NCI-H748 (cell line): ENCODE data around the gene VCPKMT.

Source experiments
- DNase-seq: peaks from one replicate; lab custom pipeline; 2025; ENCODE audit not compliant: unreplicated experiment; lab: John Stamatoyannopoulos, UW

The VCPKMT gene

DNA sequence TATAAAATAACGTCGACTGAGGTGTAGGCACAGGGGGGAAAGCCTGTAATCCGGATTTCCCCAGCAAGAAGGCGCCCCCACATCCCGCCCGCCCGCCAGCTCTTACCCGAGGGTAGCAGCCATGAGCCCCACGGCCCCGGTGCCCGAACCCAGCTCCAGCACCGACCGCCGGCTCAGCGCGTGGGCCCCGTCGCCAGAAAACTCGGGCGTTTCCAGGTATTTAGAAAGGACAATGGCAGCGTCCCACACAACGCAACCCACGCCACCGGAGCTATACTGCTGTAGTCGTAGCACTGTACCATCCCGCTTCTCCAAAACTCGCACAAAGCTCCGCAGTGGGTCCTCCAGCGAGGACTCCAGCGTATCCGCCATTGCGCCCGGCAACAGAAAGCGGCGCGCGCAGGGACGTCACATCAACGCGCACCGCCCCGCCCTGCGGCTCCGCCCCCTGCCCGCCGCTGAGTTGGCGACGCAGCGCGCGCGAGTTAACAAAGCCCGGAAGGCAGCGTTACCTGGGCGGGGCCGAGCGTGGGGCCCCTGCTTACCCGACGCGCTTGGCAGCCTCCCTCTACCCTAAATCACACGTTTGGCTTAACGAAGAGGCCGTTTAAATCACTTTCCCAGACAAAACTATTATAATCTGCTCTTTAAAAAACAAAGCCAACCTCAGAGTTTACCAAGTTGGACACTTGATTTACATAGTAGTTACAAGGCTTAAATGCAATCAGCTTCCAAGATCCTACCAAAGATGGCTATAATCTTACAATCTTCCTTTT, at the start of gene VCPKMT:
Gene VCPKMT, minus strand, starts transcription at position 392 of the 776 bp plus-strand sequence. Its CDS starts 20 bp downstream, at position 372.
- DNase-seq, result peak; percentile 96

DNA sequence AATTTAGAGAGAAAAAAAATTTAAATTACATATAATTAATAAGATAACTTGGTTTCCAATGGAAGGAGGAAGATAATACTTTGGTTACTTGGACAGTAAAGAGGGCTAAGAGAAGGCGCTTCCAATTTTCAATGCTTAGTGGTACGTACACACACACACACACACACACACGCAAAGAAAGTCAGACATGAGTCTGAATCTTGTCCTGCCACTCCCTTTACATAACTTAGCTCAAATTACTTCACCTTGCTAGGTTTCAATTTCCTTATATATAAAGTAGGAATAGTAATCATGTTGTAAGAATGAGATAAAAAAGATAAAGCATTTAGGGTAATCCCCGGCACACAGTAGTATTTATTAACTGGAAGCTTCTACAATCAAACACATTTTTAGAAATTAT, 39.7 kb upstream of the VCPKMT start:
- no peak for DNase-seq

DNA sequence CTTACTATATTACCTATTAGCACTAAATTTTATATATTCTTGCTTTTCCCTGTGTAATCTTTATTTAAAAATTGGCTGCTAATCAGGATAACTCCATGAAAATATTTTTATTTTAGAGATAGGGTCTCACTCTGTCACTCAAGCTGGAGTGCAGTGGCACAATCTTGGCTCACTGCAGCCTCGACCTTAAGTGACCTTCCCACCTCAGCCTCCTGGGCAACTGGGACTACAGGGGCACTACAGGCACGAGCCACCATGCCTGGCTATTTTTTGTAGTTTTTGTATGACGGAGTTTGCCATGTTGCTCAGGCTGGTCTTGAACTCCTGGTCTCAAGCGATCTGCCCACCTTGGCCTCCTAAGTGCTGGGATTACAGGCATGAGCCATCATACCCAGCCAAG, 32.4 kb upstream of the VCPKMT start:
- no peak for DNase-seq

DNA sequence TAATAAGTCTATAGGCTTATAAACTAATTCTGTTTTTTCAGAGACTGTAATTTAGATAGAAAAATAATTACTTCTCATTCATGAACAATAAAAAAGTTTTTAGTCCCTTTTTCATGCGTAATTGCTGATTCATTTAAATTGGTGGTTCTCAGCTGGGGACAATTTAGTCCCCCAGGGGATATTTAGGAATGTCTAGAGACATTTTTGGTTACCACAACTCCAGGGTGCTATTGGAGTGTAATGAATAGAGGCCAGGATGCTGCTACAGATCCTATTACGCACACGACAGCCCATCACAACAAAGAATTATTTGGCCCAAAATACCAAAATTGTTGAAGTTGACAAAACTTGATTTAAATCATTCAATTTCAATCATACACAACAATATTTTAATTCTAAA, 22.8 kb upstream of the VCPKMT start:
- DNase-seq, result no peak

DNA sequence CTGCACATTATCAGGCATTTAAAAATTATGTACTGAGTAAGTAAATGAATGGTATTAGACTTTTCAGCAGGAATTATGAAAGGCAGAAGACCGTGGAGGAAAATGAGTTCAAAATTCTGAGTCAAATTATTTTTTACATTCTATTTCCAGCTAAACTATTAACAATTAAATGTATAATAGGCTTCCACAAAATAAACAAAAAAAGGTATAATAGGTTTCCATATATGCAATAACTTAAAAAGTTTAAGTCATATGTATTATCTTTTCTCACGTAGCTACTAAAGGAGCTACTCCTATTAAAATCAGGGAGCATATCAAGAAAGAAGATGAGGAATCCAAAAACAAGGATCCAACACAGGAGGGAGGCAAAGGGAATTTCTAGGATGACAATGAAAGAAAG, 11.4 kb upstream of the VCPKMT start:
- DNase-seq, result no peak

DNA sequence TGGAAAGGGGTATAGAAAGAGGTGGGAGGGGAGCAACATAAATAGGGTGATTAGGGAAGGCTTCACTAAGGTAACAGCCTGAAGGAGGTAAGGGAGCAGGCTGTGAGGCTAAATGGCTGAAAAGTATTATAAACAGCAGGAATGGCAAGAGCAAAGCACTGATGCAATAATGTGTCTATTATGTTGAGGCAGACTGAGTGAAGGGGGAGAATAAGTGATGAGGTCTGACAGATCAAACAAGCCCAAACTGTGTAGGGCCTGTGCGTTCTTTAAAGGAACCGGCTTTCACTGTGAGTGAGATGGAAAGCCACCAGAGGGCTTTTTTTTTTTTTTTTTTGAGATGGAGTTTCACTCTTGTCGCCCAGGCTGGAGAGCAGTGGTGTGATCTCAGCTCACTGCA, 6.7 kb upstream of the VCPKMT start:
- DNase-seq, result no peak

DNA sequence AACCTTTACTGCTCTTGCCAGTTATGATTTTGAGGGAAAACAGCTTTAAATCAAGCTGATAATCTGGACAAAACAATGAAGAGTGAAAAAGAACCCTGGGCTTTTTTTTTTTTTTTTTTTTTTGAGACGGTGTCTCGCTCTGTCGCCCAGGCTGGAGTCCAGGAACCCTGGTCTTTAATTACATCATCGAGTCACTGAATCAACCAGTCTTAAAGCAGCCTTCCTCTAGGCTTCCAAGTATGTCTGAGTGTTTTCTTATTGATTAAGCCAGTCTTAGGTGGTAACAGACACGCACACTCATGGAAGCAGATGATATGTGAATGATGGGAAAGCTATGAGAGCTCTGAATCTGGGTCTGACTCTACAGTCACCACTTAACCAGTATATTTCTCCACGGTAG, 5.9 kb upstream of the VCPKMT start:
- no peak for DNase-seq

DNA sequence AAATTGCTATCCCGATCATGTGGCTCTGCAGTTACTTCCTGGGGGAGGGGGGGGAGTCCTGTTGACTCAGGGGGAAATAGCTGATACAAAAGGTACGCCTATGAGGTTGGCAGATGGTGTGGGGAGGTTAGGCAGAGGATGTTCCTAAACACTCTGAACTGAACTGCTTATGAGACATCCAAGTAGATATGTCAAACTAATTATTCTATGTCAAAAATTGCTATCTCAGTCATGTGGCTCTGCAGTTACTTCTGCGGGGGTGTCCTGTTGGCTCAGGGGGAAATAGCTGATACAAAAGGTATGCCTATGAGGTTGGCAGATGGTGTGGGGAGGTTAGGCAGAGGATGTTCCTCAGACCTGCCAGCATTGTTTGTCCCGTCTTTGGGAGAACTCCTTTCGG, 5.1 kb upstream of the VCPKMT start:
- no peak for DNase-seq

DNA sequence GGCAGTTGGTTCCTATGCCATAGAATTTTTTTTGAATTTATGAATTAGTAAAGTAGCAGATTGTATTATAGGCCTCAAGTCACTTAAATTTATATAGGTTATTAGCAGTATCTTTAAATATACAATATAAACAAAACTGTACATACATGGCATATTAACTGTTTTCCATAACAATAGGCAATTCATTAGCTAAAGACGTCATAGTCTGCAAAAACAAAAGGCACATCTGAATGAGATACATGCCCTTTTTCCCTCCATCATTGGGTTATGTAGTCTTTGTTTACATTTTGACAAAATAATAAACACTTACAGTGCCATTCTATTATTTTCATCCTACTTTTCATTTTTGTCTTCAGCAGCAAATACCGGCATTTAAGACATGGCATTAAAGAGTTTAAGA, 1.1 kb upstream of the VCPKMT start:
- DNase-seq, result no peak

DNA sequence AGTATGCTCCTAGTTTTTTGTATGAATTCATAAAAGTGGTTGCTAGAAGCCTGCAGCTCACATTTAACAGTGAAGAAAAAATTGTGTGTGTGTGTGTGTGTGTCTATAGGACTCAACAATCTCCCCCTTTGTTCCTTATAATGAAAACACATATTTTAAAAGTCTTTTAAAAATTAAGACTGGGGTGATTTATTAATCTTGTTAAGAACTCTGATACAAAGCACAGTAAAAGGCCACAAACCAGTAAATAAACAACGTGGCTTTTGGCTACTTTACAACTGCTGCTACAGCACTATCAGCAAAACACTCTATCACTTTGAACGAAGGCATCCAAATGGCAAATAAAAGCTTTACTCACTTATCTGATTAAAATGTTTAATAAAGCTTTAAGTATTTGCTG, 594 bp upstream of the VCPKMT start:
- DNase-seq, result no peak

DNA sequence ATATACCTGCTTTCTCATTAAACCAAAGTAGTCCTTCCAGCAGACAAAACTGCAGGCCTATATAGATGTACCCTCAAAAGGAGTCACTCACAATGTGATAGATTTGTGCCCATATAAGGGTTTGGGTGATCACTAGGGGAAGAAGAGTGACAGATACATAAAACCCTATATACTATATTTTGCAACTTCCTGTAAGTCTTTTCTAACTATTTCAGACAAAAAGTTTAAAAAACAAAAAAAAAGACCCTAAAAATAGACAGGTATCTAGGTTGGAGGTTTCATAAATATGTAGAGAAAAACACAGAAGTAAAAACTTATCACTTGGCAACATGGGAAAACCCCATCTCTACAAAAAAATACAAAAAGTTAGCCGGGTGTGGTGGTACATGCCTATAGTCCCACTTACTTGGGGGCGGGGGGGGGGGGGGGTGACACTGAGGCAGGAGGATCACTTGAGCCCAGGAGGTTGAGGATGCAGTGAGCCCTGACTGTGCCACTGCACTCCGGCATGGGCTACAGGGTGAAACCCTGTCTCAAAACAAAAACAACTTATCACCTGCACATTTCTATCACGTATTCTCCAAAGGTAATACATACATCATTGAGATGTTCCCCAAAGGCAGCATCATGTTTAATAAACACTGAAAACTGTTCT, 2.9 kb downstream of the VCPKMT start:
- DNase-seq, result no peak

DNA sequence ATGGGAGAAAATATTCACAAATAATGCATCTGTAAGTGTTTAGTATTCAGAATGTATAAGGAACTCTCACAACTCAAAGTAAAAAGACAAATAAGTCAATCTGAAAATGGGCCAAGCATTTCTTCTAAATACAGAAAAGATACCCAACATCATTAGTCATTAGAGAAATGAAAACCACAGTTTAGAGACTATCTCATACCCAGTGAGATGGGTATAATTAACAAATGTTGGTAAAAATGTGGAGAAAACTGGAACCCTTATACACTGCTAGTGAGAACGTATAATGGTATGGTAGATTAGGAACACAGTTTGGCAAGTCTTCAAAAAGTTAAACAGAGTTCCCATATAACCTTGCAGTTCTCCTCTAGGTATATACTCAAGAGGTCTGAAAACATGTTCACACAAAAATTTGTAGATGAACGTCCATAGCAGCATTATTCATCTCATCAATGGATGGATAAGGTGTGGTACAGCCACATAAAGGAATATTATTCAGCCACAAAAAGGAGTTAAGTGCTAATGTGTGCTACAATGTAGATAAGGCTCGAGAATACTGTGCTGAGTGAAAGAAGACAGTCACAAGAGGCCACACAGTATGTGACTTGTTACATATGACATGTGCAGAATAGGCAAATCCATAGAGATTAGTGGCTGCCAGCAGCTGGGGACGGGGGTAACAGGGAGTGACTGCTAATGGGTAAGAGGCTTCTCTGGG, 5.9 kb downstream of the VCPKMT start:
- no peak for DNase-seq

DNA sequence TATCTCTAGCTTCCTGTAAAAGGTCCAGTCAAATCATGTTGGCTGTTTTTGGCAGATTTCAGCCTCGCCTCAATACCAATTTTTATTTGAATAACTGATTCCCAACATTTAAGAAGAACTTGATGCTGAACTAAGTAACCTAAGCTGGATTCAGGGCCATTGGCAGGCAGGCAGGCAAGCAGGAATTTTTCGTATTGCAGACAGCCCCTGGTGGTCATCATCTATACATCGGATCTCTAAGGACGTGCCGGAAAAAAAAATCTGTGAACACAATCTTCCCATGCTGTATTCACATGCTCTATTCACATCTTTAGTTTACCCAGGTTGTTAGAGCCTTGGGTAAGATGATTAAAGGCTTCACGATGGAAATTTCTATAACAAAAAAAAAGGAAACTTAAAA, 7.0 kb downstream of the VCPKMT start:
- no peak for DNase-seq

DNA sequence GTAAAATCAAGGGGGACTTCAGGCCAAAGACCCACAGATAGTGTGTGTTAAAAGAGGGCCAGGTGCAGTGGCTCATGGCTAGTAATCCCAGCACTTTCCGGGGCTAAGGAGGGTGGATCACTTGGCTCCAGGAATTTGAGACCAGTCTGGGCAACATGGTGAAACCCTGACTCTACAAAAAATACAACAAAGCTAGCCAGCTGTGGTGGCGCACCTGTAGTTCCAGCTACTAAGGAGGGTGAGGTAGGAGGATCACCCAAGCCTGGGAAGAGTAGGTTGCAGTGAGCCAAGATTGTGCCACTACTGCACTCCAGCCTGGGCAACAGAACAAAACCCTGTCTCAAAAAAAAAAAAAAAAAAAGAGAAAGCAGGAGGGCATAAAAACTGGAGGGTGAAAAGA, 8.5 kb downstream of the VCPKMT start:
- DNase-seq, result no peak

DNA sequence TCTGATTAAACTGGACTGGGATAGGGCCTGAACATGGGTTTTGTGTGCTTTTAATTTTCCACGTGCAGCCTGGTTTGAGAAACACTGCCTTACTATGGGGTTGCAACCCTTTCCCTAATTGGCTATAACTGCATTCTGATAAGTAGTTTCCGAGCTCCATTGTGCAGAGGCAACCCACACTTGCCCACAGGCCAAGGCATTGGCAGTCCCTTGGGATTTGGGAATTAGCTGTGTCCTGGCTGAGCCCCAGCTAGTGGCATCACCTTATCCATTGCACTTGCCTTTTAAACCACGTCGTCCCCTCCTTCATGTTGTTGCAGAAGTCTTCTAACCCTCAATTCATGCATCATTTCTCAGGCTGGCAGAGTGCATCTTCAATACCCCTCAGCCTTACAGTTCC, 10.2 kb downstream of the VCPKMT start:
- DNase-seq, result no peak

DNA sequence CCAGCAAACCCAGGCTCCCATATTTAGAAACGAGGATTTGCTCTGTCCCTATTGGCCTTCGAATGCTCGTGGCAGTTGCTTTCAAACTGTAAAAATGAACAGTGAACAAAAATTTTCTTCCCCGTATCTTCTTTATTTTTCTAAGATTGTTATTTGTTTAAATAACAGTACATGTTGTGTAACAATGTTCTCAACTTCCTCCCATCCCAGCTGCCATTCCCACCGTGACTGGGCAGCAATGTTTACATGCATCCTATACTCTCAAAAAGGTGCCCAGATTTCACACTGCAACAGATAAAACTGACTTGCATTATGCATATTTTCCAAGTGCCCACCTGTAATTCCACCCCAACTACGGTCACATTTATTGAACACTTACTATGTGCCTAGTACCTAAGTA, 12.8 kb downstream of the VCPKMT start:
- no peak for DNase-seq

DNA sequence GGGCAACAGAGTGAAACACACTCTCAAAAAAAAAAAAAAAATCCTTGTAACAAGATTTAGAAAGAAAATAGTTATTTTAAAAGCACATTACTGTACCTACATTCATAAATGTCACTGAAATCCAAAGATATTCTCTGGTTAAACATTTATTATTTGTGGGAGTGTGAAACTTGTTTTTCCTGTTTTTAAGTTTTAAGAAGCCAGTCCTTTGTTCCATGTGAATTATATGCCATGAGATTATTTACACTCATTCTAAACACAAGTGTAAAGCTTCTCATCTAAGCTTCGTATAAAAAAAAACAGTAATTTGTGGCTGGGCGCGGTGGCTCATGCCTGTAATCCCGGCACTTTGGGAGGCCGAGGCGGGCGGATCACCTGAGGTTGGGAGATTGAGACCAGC, 15.0 kb downstream of the VCPKMT start:
- DNase-seq, result no peak

DNA sequence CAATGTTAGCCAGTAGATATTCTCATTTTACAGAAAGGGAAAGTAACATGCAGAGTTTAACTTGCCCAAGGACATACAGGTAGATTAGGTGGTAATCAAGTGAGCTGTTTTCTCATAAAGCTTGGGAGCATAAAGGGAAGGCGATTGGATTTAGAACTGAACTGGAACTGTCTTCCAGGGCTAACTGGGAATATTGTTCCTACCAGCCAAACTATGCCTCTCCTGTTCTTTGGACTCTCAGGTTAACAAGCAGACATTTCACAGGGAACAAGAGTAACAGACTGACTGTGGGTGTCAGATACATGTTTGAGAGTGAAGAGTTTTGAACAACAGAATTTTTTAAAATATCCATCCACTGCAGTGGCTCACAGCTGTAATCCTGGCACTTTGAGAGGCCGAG, 15.6 kb downstream of the VCPKMT start:
- no peak for DNase-seq

DNA sequence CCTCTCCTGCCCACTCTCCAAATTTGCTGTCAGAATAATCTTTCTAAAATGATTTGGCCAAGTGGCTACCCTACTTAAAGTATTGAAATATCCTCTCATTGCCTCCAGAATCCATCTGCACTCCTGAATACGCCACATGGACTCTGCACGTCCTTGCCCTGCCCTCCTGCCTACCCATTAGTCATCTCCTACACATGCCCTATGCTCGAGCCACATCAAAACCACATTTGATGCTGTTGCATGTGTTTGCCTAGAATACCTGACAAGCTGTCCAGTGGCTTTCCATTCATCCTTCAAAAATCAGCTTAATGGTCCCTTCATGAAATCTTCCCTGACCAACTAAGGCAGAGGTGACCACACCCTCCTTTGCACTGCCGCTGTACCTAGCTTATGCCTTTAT, 17.0 kb downstream of the VCPKMT start:
- no peak for DNase-seq

DNA sequence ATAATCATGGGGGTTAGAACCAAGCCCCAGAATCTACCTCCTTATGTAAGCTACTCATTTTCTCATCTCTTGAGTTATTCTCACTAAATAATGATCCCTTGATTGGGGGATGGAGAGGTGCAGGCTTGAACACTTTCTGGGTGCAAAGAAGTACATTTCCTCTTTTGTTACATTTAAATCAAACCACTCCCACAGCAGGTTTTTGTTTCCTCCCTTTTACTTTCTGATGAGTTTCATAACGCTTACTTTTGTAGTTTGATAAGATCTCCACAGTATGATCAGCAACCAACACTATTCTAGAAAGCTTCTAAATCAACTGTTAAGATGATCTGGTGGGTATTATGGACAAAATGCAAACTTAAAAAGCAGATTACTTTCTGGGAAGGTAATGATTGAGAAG, 20.5 kb downstream of the VCPKMT start:
- DNase-seq, result no peak

DNA sequence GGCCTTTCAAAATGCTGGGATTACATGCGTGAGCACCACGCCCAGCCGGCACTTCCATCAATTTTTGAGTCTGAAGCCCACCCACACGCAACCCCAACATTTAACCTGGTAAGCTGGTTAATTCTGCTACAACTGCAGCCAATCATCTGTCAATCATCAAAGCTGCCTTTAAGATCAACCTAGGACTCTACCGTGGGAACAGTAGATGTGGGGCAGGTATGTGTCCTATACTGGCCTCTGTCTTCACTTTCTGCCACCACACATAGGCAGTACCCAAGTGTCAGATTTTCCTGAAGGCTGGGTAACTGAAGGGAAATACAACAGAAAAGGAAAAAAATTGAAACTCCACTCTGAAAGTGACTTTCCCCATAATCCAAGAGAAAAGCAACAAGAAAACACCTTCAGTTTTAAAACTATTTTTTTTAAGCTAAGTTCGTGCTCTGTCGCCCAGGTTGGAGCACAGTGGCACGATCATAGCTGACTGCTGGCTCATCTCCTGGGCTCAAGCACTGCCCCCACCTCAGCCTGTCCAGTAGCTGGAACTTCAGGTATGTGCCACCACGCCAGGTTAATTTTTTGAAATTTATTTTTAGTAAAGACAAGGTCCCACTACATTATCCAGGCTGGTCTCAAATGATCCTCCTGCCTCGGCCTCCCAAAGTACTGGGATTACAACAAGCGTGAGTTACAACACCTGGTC, 22.2 kb downstream of the VCPKMT start:
- no peak for DNase-seq

DNA sequence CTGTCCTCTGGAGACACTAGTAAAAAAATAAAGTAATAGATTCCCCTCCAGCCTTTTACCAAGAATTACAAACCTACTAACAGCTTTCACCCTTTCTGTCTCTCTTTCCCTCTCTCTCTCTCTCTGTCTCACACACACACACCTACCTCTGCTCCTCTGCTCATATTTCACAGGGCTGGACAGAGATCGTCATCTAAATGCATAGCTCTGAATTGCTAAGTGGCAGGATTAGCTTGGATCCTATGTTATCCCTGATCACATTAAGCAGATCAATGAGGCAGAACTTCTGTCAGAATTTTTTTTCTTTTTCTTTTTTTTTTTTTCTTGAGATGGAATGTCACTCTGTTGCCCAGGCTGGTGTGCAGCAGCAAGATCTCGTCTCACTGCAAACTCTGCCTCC, 22.9 kb downstream of the VCPKMT start:
- DNase-seq, result no peak
